HuH-7 (cell line): ENCODE results near the gene ANKRD33.
"Not testable (repeated sequence)": the region's sequence is repeated elsewhere in the genome, so short reads cannot be mapped to it uniquely, and the experiment has no call there.

Source experiments
- DNase-seq: peaks from one replicate; pipeline ENCODE4 v3.0.0; 2011; ENCODE audit warnings: low spot score

The ANKRD33 gene

GRCh38 chr12:51879102-51879501, 8.8 kb upstream of the ANKRD33 start:
- no peak for DNase-seq

DNA sequence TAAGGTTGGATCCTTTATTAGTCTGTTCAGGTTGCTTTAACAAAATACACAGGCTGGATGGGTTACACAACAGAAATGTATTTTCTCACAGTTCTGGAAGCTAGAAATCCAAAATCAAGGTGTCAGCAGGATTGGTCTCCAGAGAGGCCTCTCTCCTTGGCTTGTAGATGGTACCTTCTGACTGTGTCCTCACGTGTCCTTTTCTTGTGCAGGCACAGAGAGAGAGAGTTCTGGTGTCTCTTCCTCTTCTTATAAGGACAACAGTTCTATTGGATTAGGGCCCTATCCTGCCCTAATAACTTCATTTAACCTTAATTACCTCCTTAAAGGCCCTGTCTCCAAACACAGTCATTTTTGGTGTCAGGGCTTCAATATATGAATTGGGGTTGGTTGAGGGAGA, 4.6 kb upstream of the ANKRD33 start:
- no peak for DNase-seq

GRCh38 chr12:51883998-51884675, 3.8 kb upstream of the ANKRD33 start:
- DNase-seq, result no peak

DNA sequence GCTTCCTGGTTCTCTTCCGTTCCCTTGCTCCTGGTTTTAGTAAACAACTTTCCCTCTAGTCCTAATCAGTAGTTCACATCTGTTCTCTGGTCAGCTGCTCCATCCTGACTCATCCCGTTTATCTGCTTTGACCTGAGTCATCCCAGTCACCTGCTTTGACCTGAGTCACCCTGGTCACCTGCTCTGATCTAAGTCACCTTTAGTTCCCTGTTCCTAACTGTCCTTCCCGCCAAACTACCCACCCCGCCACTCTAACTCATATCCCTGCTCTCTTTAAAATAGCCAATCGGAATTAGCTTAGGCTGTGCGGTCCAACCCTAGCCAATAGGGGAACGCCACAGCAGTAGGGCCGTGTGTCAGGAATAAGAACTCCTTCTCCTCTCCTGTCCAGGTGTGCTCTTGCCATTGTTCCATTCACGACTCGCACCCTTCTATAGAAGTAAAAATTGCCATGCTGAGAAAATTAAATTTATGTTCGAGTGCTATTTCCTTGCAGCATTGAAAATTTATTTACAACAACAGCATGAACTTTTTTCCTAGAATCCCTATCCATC, 3.1 kb upstream of the ANKRD33 start:
- no peak for DNase-seq

GRCh38 chr12:51885294-51886020, 2.4 kb upstream of the ANKRD33 start:
- not testable (repeated sequence) for DNase-seq

DNA sequence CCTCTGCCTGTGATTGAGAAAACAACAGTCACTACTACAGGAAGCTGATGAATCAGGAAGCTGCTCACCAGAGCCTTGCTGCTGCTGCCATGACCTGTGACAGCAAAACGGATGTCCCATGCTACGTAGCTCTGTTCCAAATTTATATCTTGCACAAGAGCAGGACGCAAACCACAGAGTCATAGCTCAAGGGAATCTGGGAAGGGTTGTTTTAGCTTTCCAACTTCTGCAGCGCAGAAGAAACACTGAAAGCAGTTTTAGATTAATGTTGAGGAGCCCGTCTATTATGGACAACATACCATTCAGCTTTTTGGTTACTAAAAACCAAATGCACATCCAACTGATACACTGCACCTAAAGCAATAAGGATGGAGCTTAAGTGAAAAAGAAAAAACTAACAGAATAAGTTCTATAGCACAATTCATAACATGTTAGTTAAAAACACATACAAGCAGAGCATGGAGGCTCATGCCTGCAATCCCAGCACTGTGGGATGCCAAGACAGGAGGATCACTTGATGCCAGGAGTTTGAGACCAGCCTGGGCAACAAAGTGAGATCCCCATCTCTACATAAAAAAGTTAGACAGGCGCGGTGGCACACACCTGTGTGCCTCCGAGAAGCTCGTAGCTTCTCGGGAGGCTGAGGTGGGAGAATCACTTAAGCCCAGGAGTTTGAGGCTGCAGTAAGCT, 1.7 kb upstream of the ANKRD33 start:
- DNase-seq, result no peak

- DNase-seq, result no peak
These were observed 663 bp downstream of the ANKRD33 start for GRCh38 chr12:51888316-51889215.

GRCh38 chr12:51889216-51890132, 1.6 kb downstream of the ANKRD33 start:
- DNase-seq, result no peak

DNA sequence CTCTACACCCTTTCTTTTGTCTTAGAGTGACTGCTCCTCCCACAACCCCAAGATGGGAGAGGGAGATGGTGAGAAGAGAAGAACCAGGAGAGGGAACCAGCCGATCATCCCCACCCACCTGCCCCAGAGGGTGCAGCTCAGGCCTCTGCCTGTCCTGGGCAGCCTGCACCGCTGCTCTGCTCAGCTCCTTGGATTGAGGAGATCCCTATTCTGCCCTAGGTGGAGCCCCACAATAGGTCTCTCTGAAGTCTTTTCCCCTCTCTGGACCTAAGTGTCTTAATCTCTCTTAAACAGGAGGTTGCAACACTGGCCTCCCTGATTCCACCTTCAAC, 2.2 kb downstream of the ANKRD33 start:
- no peak for DNase-seq

GRCh38 chr12:51890511-51891171, 2.7 kb downstream of the ANKRD33 start:
- DNase-seq, result no peak

- DNase-seq, result peak; percentile 61
These were observed 3.9 kb downstream of the ANKRD33 start for GRCh38 chr12:51891843-51892242.

GRCh38 chr12:51893786-51894185, 5.9 kb downstream of the ANKRD33 start:
- DNase-seq, result no peak

- no peak for DNase-seq
These were observed 7.7 kb downstream of the ANKRD33 start for GRCh38 chr12:51895378-51896135.

DNA sequence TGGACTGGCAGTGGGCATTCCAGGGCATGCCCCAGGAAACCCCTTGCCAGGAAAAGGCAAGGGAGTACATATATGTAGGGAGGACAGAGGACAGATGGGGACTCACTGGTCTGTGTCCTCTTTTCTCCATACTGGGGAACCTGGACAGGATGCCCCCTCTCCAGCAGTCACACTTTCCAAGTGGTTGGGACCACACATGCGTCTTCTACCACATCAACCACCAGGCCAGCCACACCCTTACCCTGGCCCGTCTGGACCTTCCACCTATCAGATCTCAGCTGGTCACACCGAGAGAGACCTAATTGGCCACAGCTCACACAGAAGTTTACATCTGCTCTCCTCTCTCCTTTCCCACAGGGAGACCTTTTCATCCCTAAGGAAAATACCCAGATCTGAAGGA, 8.3 kb downstream of the ANKRD33 start:
- DNase-seq, result no peak

DNA sequence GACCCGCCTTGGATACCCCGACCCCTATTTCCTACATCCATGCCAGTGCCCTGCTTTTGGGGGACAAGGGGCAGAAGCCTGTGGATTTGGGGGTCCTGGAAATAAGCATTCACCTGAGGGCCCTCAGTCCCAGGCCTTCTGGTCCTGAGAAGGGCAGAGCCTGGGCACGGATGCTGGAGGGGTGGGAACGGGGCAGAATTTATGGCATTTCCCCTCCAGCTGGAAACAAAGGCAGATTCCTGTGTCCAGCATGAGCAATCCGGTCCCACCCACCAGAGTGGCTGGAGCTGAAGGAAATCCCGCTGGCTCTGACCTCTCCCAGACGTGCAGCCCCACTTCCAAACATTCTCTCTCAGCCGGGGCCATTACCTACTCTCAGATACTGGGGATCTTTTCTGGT, 9.3 kb downstream of the ANKRD33 start:
- DNase-seq, result no peak

DNA sequence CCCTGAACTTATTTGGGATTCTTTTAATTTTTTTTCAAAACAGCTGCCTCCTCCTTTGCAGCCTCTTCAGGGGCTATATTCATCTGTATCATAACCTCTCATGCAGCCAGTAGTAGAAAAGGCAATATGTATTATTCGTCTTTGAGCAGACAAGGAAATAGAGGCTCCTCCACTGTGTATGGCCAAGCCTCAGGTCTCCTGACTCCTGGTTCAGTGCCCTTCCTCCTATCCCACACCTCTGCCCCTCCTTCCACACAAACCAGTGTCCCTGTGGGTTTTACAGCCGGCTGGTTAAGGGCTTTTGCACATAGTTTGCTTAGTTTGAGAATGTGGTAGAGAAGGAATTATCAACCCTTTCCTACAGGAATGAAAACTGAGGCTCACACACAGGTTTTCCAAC, 10.6 kb downstream of the ANKRD33 start:
- no peak for DNase-seq

- DNase-seq, result no peak
These were observed 11.0 kb downstream of the ANKRD33 start for GRCh38 chr12:51898937-51899336.

DNA sequence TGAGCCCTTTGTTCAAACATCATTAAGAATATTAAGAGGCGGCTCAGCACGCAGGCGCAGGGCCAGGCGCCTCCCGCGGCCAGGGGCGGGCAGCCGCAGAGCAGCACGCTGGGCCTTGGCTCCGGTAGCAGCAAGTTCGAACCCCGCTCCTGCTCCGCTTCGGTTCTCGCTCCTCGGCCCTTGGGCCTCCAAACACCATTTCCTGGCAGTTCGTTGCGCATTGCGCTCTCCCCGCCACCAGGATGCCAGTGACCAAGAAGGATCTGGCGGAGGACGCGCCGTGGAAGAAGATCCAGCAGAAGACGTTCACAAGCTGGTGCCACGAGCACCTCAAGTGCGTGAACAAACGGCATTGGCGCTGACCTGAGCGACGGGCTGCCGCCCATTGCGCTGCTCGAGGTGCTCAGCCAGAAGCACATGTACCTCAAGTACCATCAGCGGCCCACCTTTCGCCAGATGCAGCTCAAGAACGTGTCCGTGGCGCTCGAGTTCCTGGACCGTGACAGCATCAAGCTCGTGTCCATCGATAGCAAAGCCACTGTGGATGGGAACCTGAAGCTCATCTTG, 12.5 kb downstream of the ANKRD33 start:
- DNase-seq, result no peak

DNA sequence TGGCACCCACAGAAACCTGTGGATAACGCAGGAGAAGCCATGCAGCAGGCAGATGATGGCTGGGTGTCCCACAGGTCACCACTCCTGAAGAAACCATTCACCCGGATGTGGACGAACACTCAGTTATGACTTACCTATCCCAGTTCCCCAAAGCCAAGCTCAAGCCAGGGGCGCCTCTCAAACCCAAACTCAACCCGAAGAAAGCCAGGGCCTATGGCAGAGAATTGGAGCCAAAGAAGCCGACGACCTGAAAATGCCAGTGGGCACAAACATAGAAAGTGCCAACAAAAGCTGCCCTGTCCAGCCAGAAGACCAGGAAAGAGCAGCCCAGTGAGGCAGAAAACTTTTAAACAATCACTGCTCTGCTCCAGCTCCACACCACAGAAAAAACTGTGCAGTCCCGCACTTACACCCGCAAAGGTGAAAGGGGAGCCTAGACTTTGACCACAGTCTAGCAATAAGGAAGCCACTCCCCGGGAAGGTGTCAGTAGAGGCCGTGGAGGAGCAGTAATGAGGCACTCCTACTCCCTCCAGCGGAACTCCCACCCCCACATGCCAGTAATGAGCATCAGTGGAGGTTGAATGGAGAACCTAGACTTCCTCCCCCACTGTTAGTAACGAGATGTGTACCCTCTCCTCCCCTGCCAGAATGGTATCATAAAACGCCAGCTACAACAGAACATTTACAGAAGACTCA, 13.4 kb downstream of the ANKRD33 start:
- no peak for DNase-seq
